H1 (cell line): ENCODE measurements around the gene C1orf50.

ENCODE experiments used
- EZH2 ChIP-seq: fragments of 200-600 bp; sonication (generic); IDR thresholded peaks from 2 replicates; pipeline ENCODE4 v1.7.1; 2012; ENCODE audit warnings: low read depth, mild to moderate bottlenecking, moderate library complexity, low read length, inconsistent platforms; ENCODE audit not compliant: severe bottlenecking
- SP2 ChIP-seq: IDR thresholded peaks from 2 replicates; pipeline ENCODE4 v1.6.1; 2012; ENCODE audit warnings: mild to moderate bottlenecking, low read length, inconsistent platforms

DNA sequence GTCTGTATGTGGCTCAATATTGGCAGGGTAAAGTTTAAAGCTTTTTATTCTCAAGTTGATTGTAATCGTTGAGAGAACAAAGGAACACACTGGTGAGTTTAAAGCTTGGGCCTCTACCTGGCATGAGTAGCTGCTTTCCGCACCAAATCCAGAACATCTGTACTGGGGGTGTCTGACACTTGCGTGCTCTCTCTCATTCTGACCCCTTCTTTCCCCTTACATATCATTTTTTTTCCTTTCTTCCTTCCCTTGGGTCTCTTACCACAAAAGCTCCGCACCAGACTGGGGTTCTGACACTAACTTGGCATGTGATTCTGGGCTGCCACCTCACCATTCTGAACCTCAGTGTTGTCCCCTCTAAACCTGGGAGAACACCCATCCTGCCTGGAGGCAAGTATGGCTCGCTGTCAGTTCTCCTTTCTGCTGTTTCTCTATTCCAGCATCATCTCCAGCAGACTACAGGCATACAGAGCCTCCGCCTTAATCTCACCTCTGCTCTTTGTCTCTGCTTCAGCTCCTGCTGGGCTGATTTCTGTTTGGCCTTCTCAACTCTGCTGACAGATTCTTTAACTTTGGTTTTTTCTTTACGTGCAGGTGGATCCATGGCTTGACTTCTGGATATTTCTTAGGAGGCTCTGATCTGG, 49.0 kb downstream of the C1orf50 start:
- TF ChIP-seq SP2 (no peak), EZH2 (no peak)
